Measurements from ENCODE around the gene TXNDC12. TPM values are rescaled to one million over a fixed set of nuclear protein-coding genes. Genes with fewer than 3 reads are reported as not detected.
A peak's percentile ranks its signal among the peaks of the same experiment; 100 is the strongest.

The TXNDC12 gene
- total and polyA plus RNA-seq, 9 of the 15 experiments (the other 6 are each of a cell fraction or from before 2014, with no cell fraction given), result 17.0 to 60.8 (median 37.8) TPM

- intact Hi-C loops (cut with micrococcal nuclease), result no loop called here
- DNase-seq (ENCODE audit: extremely low read depth in 1 of 4, low spot score in 3 of 4), result peak in 1 of 4 experiments; percentile 4
- Histone ChIP-seq H3K36me3 (ENCODE audit: control insufficient read depth, insufficient read depth, low read length) (no peaks in the 10 kb centered on the region), H3K9ac (ENCODE audit: insufficient read depth in 1 of 2, low read depth in 2 of 2, low read length in 2 of 2) (no peak overlapping the region), H3K27ac (ENCODE audit: extremely low read depth, low read depth, low read length) (no peak overlapping the region), H3K9me3 (replicated peaks; ENCODE audit: control insufficient read depth, insufficient read depth, low read depth, low read length) (no peaks in the 10 kb centered on the region), H3K4me3 (no peak overlapping the region), H3K4me2 (ENCODE audit: insufficient read depth, low read length) (no peak overlapping the region), H3K9me1 (ENCODE audit: control insufficient read depth, insufficient read depth, low read length) (no peaks in the 10 kb centered on the region), H2AFZ (ENCODE audit: low read depth, low read length) (no peak overlapping the region), H3K27me3 (ENCODE audit: control insufficient read depth in 2 of 2, insufficient read depth in 2 of 2, low read length in 2 of 2) (peaks cover 9 to 10% of the 10 kb centered on the region in 2 experiments; a peak in 4 of 5 replicates), H3K79me2 (ENCODE audit: control insufficient read depth, insufficient read depth, low read length) (no peaks in the 10 kb centered on the region), H4K20me1 (replicated peaks; ENCODE audit: control insufficient read depth, insufficient read depth, low read length) (no peaks in the 10 kb centered on the region), H3K4me1 (replicated peaks in 1 of 2; ENCODE audit: control insufficient read depth in 2 of 2, insufficient read depth in 2 of 2, low read length in 2 of 2) (no peaks in the 10 kb centered on the region)
- WGBS (ENCODE audit: insufficient coverage, low coverage, missing lambda C conversion rate), result 8% methylated on average over 1 of the region's 1 CpG
- CTCF ChIA-PET (ENCODE audit: low intra/inter-chr PET ratio), result no interaction called here
- in situ Hi-C loops (cut with MboI), result loop anchor here (5.0 to 10.0 kb wide), 2 partner anchors 64 to 101 kb away; no protein-coding TSS in a partner anchor
- TF ChIP-seq REST (IDR thresholded peaks at IDR 0.05; ENCODE audit: borderline replicate concordance), result no peak
- no peak for TF ChIP-seq REST (CRISPR knock-in tag; IDR thresholded peaks at IDR 0.05; ENCODE audit: low read depth)
- TF ChIP-seq SETDB1 (IDR thresholded peaks at IDR 0.05; ENCODE audit: low read length), result no peak
- no peak for TF ChIP-seq ZNF280A (IDR thresholded peaks at IDR 0.05; ENCODE audit: low read depth, partially characterized antibody)
- no peak for TF ChIP-seq FOXA3 (CRISPR knock-in tag; conservative IDR thresholded peaks at IDR 0.05 in 1 of 2, IDR thresholded peaks at IDR 0.05 in 1 of 2)
- TF ChIP-seq GTF2F1 (IDR thresholded peaks at IDR 0.05; ENCODE audit: low read depth, low read length), result no peak
- TF ChIP-seq PYGO2 (tag; IDR thresholded peaks at IDR 0.05), result no peak
- no peak for TF ChIP-seq IRF2 (CRISPR knock-in tag; IDR thresholded peaks at IDR 0.05)
- TF ChIP-seq SRSF7 (optimal IDR thresholded peaks at IDR 0.05; ENCODE audit: low read depth, low read length), result no peak
- no peak for TF ChIP-seq TAF15 (IDR thresholded peaks at IDR 0.05; ENCODE audit: low read depth, low read length)
- TF ChIP-seq ZNF77 (CRISPR knock-in tag; IDR thresholded peaks at IDR 0.05), result no peak
- POLR2A ChIA-PET, result interaction anchor here (1.1 kb wide), 1 partner anchor 121 kb away, joined by 3 read pairs; no protein-coding TSS in a partner anchor
- no TSS peak for BruUV-seq (replicated peaks)
- ATAC-seq, result no peak
- FAIRE-seq, result no peak
Measured at GRCh38 chr1:51998701-51999100, 56.3 kb downstream of the TXNDC12 start.
